Stomach smooth muscle (tissue), 2 donors: ENCODE data around the gene ZNF436.
"Not testable (repeated sequence)": the region's sequence is repeated elsewhere in the genome, so short reads cannot be mapped to it uniquely, and the experiment has no call there.

Source experiments
- H3K27ac ChIP-seq: one replicate; pipeline ENCODE4 v1.7.0; 2013; ENCODE audit warnings: mild to moderate bottlenecking, low read length, inconsistent platforms
- H3K27me3 ChIP-seq, 2 donors: one replicate each; pipeline ENCODE4 v1.7.0; 2013; ENCODE audit warnings: low read length in 2 of 2; ENCODE audit not compliant: insufficient read depth in 2 of 2, control insufficient read depth in 1 of 2
- H3K36me3 ChIP-seq, 2 donors: one replicate each; pipeline ENCODE4 v1.7.0; 2013; ENCODE audit warnings: low read length in 2 of 2; ENCODE audit not compliant: control insufficient read depth in 2 of 2, insufficient read depth in 2 of 2
- H3K4me1 ChIP-seq: one replicate; pipeline ENCODE4 v1.7.0; 2013; ENCODE audit warnings: low read length; ENCODE audit not compliant: control insufficient read depth, insufficient read depth
- H3K4me3 ChIP-seq, 2 donors: one replicate each; pipeline ENCODE4 v1.7.0; 2013; ENCODE audit warnings: low read length in 2 of 2
- H3K9ac ChIP-seq, 2 donors: one replicate each; pipeline ENCODE4 v1.7.0; 2013; ENCODE audit warnings: low read length in 2 of 2, mild to moderate bottlenecking in 1 of 2
- H3K9me3 ChIP-seq, 2 donors: one replicate each; pipeline ENCODE4 v1.7.0; 2013; ENCODE audit warnings: low read length in 2 of 2; ENCODE audit not compliant: control insufficient read depth in 2 of 2
- donor health status: healthy.
- donor health status: Pancreatic carcinoma.

ZNF436 gene

DNA sequence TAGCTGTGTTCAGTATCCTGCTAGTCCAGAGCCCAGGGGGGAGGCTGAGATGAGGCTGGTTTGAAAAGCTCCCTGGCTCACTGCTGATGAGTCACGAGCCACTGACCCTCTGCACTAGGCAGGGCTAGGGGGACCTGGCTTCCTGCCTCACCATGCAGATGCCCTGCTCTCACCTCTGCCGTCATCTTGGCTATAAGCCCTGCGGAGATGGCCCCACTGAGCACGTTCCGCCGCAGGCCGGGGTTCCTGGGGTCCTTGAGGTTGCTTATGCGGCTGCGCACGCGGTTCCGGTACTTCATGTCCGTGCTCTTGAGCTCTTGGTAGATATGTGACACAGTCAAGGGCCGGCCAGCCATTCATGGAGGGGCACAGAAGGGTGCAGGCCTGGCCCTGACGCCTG lies 24.1 kb upstream of the ZNF436 start:
- Histone ChIP-seq H3K4me3 (peak overlapping the region in 1 of 2 donors; percentile 35), H3K4me1 (peaks cover 24% of the 10 kb centered on the region), H3K36me3 (peaks cover 15 to 17% of the 10 kb centered on the region in 2 donors), H3K27me3 (no peaks in the 10 kb centered on the region), H3K9ac (peak overlapping the region in 1 of 2 donors; percentile 42), H3K9me3 (no peaks in the 10 kb centered on the region), H3K27ac (peak overlapping the region; percentile 85)

DNA sequence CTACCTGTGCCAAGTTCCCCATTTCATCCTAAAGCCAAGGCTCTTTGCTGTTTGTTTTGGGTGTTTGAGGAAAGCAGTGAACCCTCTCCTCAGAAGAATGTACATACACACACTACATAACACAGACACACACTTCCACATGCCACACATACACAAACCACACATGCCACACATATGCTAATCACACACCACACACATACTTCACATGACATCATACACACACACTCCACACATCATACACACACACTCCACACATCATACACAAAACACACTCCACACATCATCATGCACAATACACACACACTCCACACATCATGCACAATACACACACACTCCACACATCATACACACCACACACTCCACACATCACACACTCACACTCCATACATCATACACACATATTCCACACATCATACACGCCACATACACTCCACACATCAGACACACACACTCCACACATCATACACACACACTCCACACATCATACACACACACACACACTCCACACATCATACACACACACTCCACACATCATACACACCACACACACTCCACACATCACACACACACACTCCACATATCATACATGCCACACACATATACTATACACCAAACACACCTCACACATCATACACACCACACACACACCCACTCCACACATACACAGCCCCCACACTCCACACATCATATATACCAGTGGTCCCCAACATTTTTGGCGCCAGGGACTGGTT lies 22.7 kb upstream of the ZNF436 start:
- H3K36me3 ChIP-seq = peaks cover 12 to 13% of the 10 kb centered on the region in 2 donors

DNA sequence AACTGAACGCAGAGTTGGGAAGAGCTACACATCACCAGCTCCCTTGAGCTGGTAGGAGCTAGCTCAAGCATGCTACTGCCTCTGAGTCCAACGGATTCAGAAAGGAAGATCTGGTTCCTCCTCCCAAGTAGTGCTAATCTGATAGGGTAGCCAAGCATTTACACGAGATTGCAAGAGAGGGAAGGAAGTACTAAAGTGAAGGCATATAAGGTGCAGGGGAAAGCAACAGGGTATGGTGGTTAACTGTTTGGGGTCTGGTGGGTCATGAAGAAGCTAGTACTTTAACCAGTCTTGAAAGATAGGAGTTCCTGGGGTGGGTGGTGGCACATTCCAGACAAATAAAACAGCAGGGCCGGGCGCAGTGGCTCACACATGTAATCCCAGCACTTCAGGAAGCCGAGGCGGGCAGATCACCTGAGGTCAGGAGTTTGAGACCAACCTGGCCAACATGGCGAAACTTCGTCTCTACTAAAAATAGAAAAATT lies 20.2 kb upstream of the ZNF436 start:
- H3K9ac ChIP-seq = no peak overlapping the region
- H3K27ac ChIP-seq = no peak overlapping the region
- H3K36me3 ChIP-seq = peaks cover 5 to 18% of the 10 kb centered on the region in 2 donors
- no peaks in the 10 kb centered on the region for H3K9me3 ChIP-seq
- H3K4me3 ChIP-seq = no peak overlapping the region
- peaks cover 19% of the 10 kb centered on the region for H3K4me1 ChIP-seq
- no peaks in the 10 kb centered on the region for H3K27me3 ChIP-seq

More for the DNA sequence above, 22.7 kb upstream of the ZNF436 start:
- H3K27ac ChIP-seq = no peak overlapping the region
- no peaks in the 10 kb centered on the region for H3K27me3 ChIP-seq
- no peaks in the 10 kb centered on the region for H3K9me3 ChIP-seq
- H3K4me3 ChIP-seq = no peak overlapping the region
- peak overlapping the region in 1 of 2 donors; percentile 13 for H3K9ac ChIP-seq
- H3K4me1 ChIP-seq = peaks cover 24% of the 10 kb centered on the region

DNA sequence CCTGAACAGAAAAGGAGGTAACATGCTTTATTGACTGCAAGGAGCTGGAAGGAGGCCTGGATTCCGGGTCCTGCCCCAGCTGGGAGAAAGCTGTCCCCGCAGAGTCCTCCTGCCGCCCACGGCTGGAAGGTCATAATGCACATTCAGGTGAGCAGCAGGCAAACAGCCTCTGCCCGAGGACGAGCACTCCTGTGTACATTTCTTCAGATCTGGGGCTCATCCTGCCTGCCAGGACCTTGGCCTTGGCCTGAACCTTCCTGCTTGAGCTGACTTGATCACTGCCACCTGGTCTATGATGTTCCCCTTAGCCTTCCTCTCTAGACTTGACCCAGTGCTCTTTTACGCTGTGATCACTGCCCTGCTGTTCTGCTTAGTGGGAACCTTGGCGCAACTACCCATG lies 17.9 kb upstream of the ZNF436 start:
- Histone ChIP-seq H3K27ac (no peak overlapping the region), H3K36me3 (peaks cover 15 to 25% of the 10 kb centered on the region in 2 donors), H3K4me1 (peaks cover 5% of the 10 kb centered on the region), H3K27me3 (no peaks in the 10 kb centered on the region), H3K9ac (no peak overlapping the region), H3K9me3 (no peaks in the 10 kb centered on the region), H3K4me3 (no peak overlapping the region)

DNA sequence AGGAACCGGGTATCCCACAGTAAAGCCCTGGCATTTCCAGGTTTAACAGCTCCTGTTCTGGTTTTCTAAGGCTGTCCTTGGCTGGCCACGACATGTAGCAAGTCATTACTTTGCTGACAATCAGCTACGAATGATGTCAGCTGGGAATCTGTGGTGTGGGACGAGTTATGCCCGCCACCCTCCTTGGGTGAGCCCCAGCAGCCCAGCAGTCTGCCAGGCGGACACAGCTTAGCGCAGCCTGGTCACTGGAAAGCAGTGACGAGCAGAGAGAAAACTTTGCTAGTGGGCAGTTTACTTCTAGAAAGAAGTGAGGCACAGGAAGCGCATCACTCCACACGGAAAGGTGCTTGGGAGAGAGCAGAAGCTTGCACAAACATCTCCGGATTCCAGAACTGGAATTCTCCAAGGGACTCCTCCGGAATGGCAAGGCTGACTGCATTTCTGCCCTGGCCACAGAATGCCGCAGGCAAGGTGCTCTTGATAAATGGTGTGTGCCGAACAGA lies 15.5 kb upstream of the ZNF436 start:
- no peak overlapping the region for H3K9ac ChIP-seq
- peak overlapping the region; percentile 24 for H3K27ac ChIP-seq
- peaks cover 24 to 29% of the 10 kb centered on the region in 2 donors for H3K36me3 ChIP-seq
- no peaks in the 10 kb centered on the region for H3K27me3 ChIP-seq
- no peaks in the 10 kb centered on the region for H3K9me3 ChIP-seq
- H3K4me3 ChIP-seq = no peak overlapping the region
- peaks cover 8% of the 10 kb centered on the region for H3K4me1 ChIP-seq

DNA sequence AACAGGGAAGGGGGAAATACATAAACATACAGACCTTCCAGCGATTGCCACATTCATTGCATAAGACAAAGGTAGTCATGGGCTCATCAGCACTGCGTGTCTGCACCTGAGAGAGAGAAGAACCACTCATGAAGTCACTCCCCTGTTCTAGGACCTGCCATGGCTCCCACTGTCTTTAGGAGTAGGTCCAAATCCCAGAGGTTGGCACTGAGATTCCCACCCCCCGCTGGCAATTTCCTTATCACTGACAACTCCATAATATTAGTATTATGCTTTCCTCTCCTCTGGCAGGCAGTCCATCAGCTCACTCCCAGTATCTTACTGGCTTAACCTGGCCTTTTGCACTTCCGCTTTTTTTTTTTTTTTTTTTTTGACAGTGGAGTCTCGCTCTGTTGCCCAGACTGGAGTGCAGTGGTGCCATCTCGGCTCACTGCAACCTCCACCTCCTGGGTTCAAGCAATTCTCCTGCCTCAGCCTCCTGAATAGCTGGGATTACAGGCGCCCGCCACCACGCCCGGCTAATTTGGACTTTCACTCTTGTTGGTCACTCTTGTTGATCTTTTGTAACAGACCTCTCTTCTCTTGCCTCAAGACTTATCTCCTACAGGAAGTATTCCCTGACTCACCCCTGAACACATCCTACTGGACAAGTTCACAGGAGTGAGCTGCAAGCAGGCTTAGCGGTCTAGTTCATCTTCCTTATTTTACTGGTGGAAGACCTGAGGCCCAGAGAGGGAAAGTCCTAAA lies 14.8 kb upstream of the ZNF436 start:
- H3K4me1 ChIP-seq = peaks cover 8% of the 10 kb centered on the region
- H3K4me3 ChIP-seq = no peak overlapping the region
- peak overlapping the region; percentile 24 for H3K27ac ChIP-seq
- H3K9me3 ChIP-seq = no peaks in the 10 kb centered on the region
- H3K27me3 ChIP-seq = no peaks in the 10 kb centered on the region
- H3K36me3 ChIP-seq = peaks cover 24 to 29% of the 10 kb centered on the region in 2 donors
- no peak overlapping the region for H3K9ac ChIP-seq

DNA sequence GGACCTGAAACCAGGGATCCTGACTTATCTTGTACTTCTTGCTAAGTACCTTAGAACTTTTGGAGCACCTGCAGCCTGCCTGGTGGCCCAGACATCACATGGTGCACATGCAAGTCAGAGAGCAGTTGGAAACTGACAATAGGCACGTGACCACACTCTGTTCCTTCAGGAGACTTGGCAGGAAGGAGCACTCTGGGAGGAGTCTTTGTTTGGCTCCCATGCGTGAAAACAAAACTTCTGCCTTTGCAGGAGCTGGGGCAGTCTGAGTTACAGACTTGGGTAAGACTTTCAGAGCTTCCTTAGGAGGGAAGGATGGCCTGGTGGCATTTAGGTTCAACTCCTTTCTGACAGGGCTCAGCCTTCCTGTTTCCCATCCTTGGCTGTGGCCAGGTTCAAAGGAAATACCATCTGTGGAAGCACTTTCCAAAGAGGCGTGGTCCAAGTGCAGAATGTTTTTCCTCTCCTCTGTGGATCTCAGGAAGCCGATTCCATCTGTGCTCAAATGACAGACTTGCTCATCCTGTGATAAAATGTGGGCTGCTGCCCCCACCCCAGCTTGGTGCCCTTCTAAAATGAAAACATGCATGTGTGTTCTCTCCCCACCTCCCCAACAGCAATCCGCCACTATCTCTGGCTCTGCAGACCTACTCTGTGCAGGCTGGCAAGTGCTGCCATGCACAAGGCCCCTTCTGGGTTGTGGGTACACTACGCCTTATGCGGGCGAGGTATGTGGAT lies 14.1 kb upstream of the ZNF436 start:
- Histone ChIP-seq H3K9ac (no peak overlapping the region), H3K27me3 (no peaks in the 10 kb centered on the region), H3K9me3 (no peaks in the 10 kb centered on the region), H3K4me1 (peaks cover 8% of the 10 kb centered on the region), H3K4me3 (no peak overlapping the region), H3K27ac (peak overlapping the region; percentile 11), H3K36me3 (peaks cover 24 to 29% of the 10 kb centered on the region in 2 donors)

DNA sequence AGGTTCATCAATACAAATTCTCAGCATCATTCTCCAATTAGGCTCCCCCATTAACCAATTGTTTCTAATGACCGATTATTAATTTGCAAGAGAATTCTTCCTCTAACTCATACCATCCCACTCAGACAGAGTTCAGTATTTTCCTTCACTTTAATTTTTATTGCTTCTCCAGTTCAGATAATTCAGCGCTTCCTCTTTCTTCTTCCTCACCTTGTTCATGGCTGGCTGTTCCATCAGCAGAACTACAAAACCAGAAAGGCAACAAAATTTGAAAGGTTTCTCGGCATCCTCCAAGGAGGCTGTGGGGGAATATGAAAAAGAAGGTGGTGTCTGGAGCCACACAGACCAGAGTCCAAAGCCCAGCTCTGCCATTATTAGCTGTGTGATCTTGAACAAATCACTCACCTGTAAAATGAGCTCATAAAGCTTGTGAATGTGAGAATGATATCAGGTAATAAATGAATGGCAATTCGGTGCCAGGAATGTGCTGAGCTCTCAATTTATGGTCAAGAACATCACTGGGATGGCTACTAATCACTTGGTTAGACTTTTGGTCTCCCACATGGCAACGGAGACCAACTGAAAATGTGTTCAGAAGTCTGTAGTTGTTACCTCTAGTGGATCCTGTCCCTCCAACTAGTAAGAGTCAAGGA lies 11.7 kb upstream of the ZNF436 start:
- no peak overlapping the region for H3K9ac ChIP-seq
- H3K4me3 ChIP-seq = no peak overlapping the region
- peaks cover 13% of the 10 kb centered on the region for H3K4me1 ChIP-seq
- no peaks in the 10 kb centered on the region for H3K27me3 ChIP-seq
- no peak overlapping the region for H3K27ac ChIP-seq
- H3K36me3 ChIP-seq = peaks cover 19 to 28% of the 10 kb centered on the region in 2 donors
- H3K9me3 ChIP-seq = no peaks in the 10 kb centered on the region

DNA sequence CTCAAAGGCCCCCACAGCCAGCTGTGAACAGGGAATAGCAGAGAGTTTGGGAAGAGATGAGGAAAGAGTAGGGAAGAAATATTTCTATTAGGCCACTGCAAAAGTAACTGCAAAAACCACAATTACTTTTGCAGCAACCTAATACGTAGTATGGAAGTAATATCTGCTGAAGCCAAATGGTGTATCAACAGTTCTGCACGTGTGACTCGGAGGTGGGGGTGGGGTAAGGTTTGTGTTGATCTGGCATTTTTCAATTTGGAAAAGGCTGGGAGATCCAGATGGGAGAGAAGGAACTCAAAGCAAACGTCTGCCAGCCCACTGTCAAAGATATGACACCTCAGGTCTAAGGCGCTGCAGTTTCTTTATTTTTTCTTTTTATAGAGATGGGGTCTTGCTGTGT lies 11.1 kb upstream of the ZNF436 start:
- H3K4me1 ChIP-seq = peaks cover 13% of the 10 kb centered on the region
- no peak overlapping the region for H3K9ac ChIP-seq
- H3K27ac ChIP-seq = no peak overlapping the region
- H3K27me3 ChIP-seq = no peaks in the 10 kb centered on the region
- no peaks in the 10 kb centered on the region for H3K9me3 ChIP-seq
- H3K36me3 ChIP-seq = peaks cover 19 to 23% of the 10 kb centered on the region in 2 donors
- H3K4me3 ChIP-seq = no peak overlapping the region

DNA sequence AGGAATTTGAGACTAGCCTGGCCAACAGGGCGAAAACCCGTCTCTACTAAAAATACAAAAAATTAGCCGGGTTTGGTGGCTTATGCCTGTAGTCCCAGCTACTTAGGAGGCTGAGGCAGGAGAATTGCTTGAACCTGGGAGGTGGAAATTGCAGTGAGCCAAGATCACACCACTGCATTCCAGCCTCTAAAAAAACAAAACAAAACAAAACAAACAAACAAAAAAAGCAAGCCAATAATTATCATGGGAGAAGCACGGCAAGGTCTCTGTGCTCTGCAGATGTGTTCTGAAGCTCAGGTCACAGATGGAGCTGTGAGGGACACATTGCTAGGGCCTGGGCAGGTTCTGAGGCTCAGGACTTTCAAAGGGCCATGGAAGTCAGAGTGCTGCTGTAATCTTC lies 10.6 kb upstream of the ZNF436 start:
- not testable (repeated sequence) for H3K9me3 ChIP-seq, H3K4me3 ChIP-seq, H3K27me3 ChIP-seq, H3K9ac ChIP-seq, H3K27ac ChIP-seq
- peaks cover 13% of the 10 kb centered on the region for H3K4me1 ChIP-seq
- H3K36me3 ChIP-seq = peaks cover 19 to 20% of the 10 kb centered on the region in 2 donors
